Measurements from ENCODE around the gene LGALS12.
"Not testable (repeated sequence)": the region's sequence is repeated elsewhere in the genome, so short reads cannot be mapped to it uniquely, and the experiment has no call there.

Gene LGALS12

GRCh38 chr11:63535734-63536133 is 29.9 kb downstream of the LGALS12 start:
- DNase-seq: no peak

GRCh38 chr11:63536669-63537292 is 30.9 kb downstream of the LGALS12 start, which contains the start of gene PLAAT4:
PLAAT4 (plus strand) TSS chr11:63536808; CDS start chr11:63536869, 61 bp downstream.
- peak; percentile 34 for DNase-seq

GRCh38 chr11:63537293-63538101 is 31.6 kb downstream of the LGALS12 start:
- DNase-seq: peak; percentile 42

GRCh38 chr11:63542506-63542905 is 36.6 kb downstream of the LGALS12 start:
- DNase-seq: not testable (repeated sequence)

- no peak for DNase-seq
Observed at GRCh38 chr11:63543711-63544110, 37.8 kb downstream of the LGALS12 start.

GRCh38 chr11:63547061-63547460 is 41.2 kb downstream of the LGALS12 start:
- no peak for DNase-seq

- DNase-seq: no peak
Observed at GRCh38 chr11:63548178-63548577, 42.3 kb downstream of the LGALS12 start.

GRCh38 chr11:63549411-63549810 is 43.5 kb downstream of the LGALS12 start:
- DNase-seq: no peak

GRCh38 chr11:63550156-63550700 is 44.3 kb downstream of the LGALS12 start:
- not testable (repeated sequence) for DNase-seq

GRCh38 chr11:63551091-63551888 is 45.4 kb downstream of the LGALS12 start:
- no peak for DNase-seq

GRCh38 chr11:63551889-63552266 is 46.0 kb downstream of the LGALS12 start:
- no peak for DNase-seq

- DNase-seq: no peak
Observed at GRCh38 chr11:63552921-63553320, 47.0 kb downstream of the LGALS12 start.

GRCh38 chr11:63553759-63554158 is 47.9 kb downstream of the LGALS12 start:
- DNase-seq: peak; percentile 59

- no peak for DNase-seq
Observed at GRCh38 chr11:63554877-63555223, 49.0 kb downstream of the LGALS12 start.

GRCh38 chr11:63556404-63557013 is 50.6 kb downstream of the LGALS12 start:
- no peak for DNase-seq

GRCh38 chr11:63557570-63557969 is 51.7 kb downstream of the LGALS12 start:
- DNase-seq: no peak

GRCh38 chr11:63558459-63559157 is 52.7 kb downstream of the LGALS12 start:
- DNase-seq: no peak

- DNase-seq: no peak
Observed at GRCh38 chr11:63560506-63561180, 54.8 kb downstream of the LGALS12 start.

GRCh38 chr11:63563201-63564055 is 57.5 kb downstream of the LGALS12 start, which contains the start of gene PLAAT2:
PLAAT2 (minus strand) TSS chr11:63563379; CDS start chr11:63563324, 55 bp downstream.
- no peak for DNase-seq

GRCh38 chr11:63564056-63564774 is 58.3 kb downstream of the LGALS12 start:
- no peak for DNase-seq
